Heart left ventricle (tissue), 16 donors: ENCODE measurements around the gene MSL1. TPM values are rescaled to one million over a fixed set of nuclear protein-coding genes. Genes with fewer than 3 reads are reported as not detected.

ENCODE experiments used
- ATAC-seq, 4 donors: fragments of 200-7000 bp; cut with Tn5 transposase; one replicate each; pipeline ENCODE4 v1.9.1; 2020 to 2022; ENCODE audit warnings: moderate library complexity in 4 of 4, mild to moderate bottlenecking in 3 of 4, moderate number of reproducible peaks in 1 of 4
- DNase-seq, 5 donors: peaks; one replicate each; pipeline ENCODE4 v3.0.0-alpha.2; 2020
- H3K27ac ChIP-seq, 12 donors: fragments of 200-600 bp; sonication (generic) in 4 of 12; one replicate each; pipeline versions ENCODE4 v1.5.0 to v1.8.0; 2016 to 2022; ENCODE audit warnings: mild to moderate bottlenecking in 2 of 12
- H3K27me3 ChIP-seq, 9 donors: fragments of 200-600 bp; sonication (generic) in 2 of 9; one replicate each; pipeline versions ENCODE4 v1.5.1 to v1.8.0; 2016 to 2022; ENCODE audit warnings: mild to moderate bottlenecking in 3 of 9
- H3K36me3 ChIP-seq, 9 donors: fragments of 200-600 bp; sonication (generic) in 2 of 9; one replicate each; pipeline versions ENCODE4 v1.5.0 to v1.8.0; 2018 to 2022; ENCODE audit warnings: mild to moderate bottlenecking in 2 of 9
- H3K4me1 ChIP-seq, 12 donors: fragments of 200-600 bp; sonication (generic) in 4 of 12; one replicate each; pipeline versions ENCODE4 v1.5.0 to v1.8.0; 2016 to 2022; ENCODE audit warnings: mild to moderate bottlenecking in 3 of 12
- H3K4me3 ChIP-seq, 12 donors: fragments of 200-600 bp; sonication (generic) in 4 of 12; one replicate each; pipeline versions ENCODE4 v1.5.0 to v1.8.0; 2017 to 2022; ENCODE audit warnings: mild to moderate bottlenecking in 9 of 12, moderate library complexity in 4 of 12
- H3K9me3 ChIP-seq, 12 donors: fragments of 200-600 bp; sonication (generic) in 4 of 12; one replicate each; pipeline versions ENCODE4 v1.5.0 to v1.8.0; 2016 to 2022; ENCODE audit warnings: mild to moderate bottlenecking in 1 of 12
- CTCF ChIP-seq, 12 donors: fragments of 200-600 bp; sonication (generic) in 4 of 12; IDR thresholded peaks; one replicate each; pipeline versions ENCODE4 v1.5.0 to v1.8.0; 2018 to 2022; ENCODE audit warnings: antibody characterized with exemption in 12 of 12, mild to moderate bottlenecking in 5 of 12
- POLR2A ChIP-seq, 2 donors: fragments of 450-650 bp; IDR thresholded peaks; one replicate each; pipeline ENCODE4 v1.6.1; 2017; ENCODE audit warnings: antibody characterized with exemption in 2 of 2, mild to moderate bottlenecking in 2 of 2, moderate library complexity in 2 of 2
- WGBS, 4 donors: extraction: QIAGEN DNeasy Blood & Tissue Kit in 2 of 4; methylation state at CpG; one replicate each; pipeline versions ENCODE4 v1.1.5 to v1.1.7; 2013 to 2018; 5-methylcytosine and 5-hydroxymethylcytosine counted together
- intact Hi-C, 10 donors: fragments of 100-400 bp; cut with DNase I; formaldehyde crosslinking; loops; one replicate each; pipeline versions ENCODE4 v1.11.1 to v1.14.2; 2022
- polyA plus RNA-seq, 2 donors: library from polyadenylated mRNA; stranded (reverse); fragments of 200-250 nt; gene quantifications; one replicate each; pipeline ENCODE4 v1.2.3, GENCODE V29; 2013
- total RNA-seq, 9 donors: library from RNA; depleted of rRNA in 2 of 9; stranded (reverse); fragments of >200 nt in 2 of 9; fragmentation: NEBNext Ultra II Directional in 3 of 9; extraction: Animal tissue kit (Norgen Biotek cat#: 25700) in 3 of 9; gene quantifications; one replicate each; pipeline versions ENCODE4 v1.1.0 to v1.2.4, GENCODE V29; 2016 to 2023
- donor health status: ischemic (EF 13 %, LVEDD 7.1; RV severe dilation, severe dysfunction).
- donor health status: healthy with polysubstance abuse.
- donor health status: DM: no; HTN: yes; CAD: no.
- donor health status: DM: no; HTN: no; CAD: no.
- donor health status: ischemic (EF 25% LVEDD 6.9; RV normal size, moderate dysfunction).
- donor health status: ischemic (EF 25% LVEDD 5.7; RV mildly dilated, moderate dysfunction).
- donor health status: healthy.
- donor health status: DM: yes; HTN: yes; CAD: no.
- donor health status: ischemic (EF 35%, LVEDD 5.7; RV mildly dilated, moderate dysfunction).
- donor health status: nonischemic (EF 11% LVEDD 7.7; RV severe dilation, severe dysfunction).
- donor health status: DM: yes; HTN: yes; CAD: no.
- donor health status: PGD.
- donor health status: ischemic (EF 29% LVEDD 5.4; RV normal size, mild dysfunction).
- donor health status: nonischemic (EF 23%, LVEDD 6.1; RV moderate dilation, normal function).

MSL1 gene
- total and polyA plus RNA-seq, 11 donors: 32.0 to 54.7 (median 45.1) TPM

- Histone ChIP-seq H3K4me3 (no peak overlapping the region), H3K4me1 (peaks cover 0 to 19% (median 11%) of the 10 kb centered on the region in 12 donors), H3K27ac (no peak overlapping the region), H3K36me3 (peaks cover 0 to 84% (median 63%) of the 10 kb centered on the region in 9 donors), H3K9me3 (no peaks in the 10 kb centered on the region), H3K27me3 (no peaks in the 10 kb centered on the region)
- 85 to 92% (median 86%) methylated on average over 4 of the region's 4 CpGs for WGBS, 4 donors
- DNase-seq (no peak), ATAC-seq (no peak)
- intact Hi-C loops: loop anchor here in 1 of 10 donors (10.0 kb wide), 1 partner anchor 148 kb away; no protein-coding TSS in a partner anchor
- TF ChIP-seq POLR2A (IDR thresholded peaks at IDR 0.05) (no peak), CTCF (IDR thresholded peaks at IDR 0.05) (no peak)
Observed at GRCh38 chr17:40173091-40173777, 51.5 kb downstream of the MSL1 start.

- Histone ChIP-seq H3K27me3 (no peaks in the 10 kb centered on the region), H3K27ac (no peak overlapping the region), H3K9me3 (no peaks in the 10 kb centered on the region), H3K36me3 (peaks cover 0 to 79% (median 59%) of the 10 kb centered on the region in 9 donors), H3K4me1 (peaks cover 0 to 15% (median 10%) of the 10 kb centered on the region in 12 donors), H3K4me3 (no peak overlapping the region)
- TF ChIP-seq CTCF (IDR thresholded peaks at IDR 0.05): no peak
- 61 to 78% (median 76%) methylated on average over 2 to 3 of the region's 3 CpGs for WGBS, 4 donors
- DNase-seq (no peak), ATAC-seq (no peak)
- intact Hi-C loops: loop anchor here in 1 of 10 donors (10.0 kb wide), 1 partner anchor 149 kb away; no protein-coding TSS in a partner anchor
Observed at GRCh38 chr17:40173778-40174135, 52.0 kb downstream of the MSL1 start.

GRCh38 chr17:40174514-40174913 lies 52.7 kb downstream of the MSL1 start:
- Histone ChIP-seq H3K9me3 (no peaks in the 10 kb centered on the region), H3K4me1 (peaks cover 0 to 15% (median 10%) of the 10 kb centered on the region in 12 donors), H3K27ac (no peak overlapping the region), H3K4me3 (no peak overlapping the region), H3K27me3 (no peaks in the 10 kb centered on the region), H3K36me3 (peaks cover 0 to 71% (median 51%) of the 10 kb centered on the region in 9 donors)
- no peak for DNase-seq
- intact Hi-C loops: loop anchor here in 1 of 10 donors (10.0 kb wide), 1 partner anchor 150 kb away; no protein-coding TSS in a partner anchor
- 94 to 100% (median 96%) methylated on average over 1 of the region's 1 CpG for WGBS, 4 donors
- TF ChIP-seq POLR2A (IDR thresholded peaks at IDR 0.05) (no peak), CTCF (IDR thresholded peaks at IDR 0.05) (no peak)
- no peak for ATAC-seq

- no peak for DNase-seq
- 94 to 95% (median 95%) methylated on average over 7 of the region's 7 CpGs for WGBS, 4 donors
- no peak overlapping the region for H3K27ac ChIP-seq
- H3K36me3 ChIP-seq: peaks cover 0 to 55% (median 35%) of the 10 kb centered on the region in 9 donors
- H3K4me1 ChIP-seq: peaks cover 0 to 16% (median 10%) of the 10 kb centered on the region in 12 donors
- no peak for TF ChIP-seq CTCF (IDR thresholded peaks at IDR 0.05)
- TF ChIP-seq POLR2A (IDR thresholded peaks at IDR 0.05): no peak
- H3K9me3 ChIP-seq: no peaks in the 10 kb centered on the region
- no peaks in the 10 kb centered on the region for H3K27me3 ChIP-seq
- no peak for ATAC-seq
- no peak overlapping the region for H3K4me3 ChIP-seq
- intact Hi-C loops: loop anchor here in 1 of 10 donors (10.0 kb wide), 1 partner anchor 151 kb away; no protein-coding TSS in a partner anchor
Observed at GRCh38 chr17:40175928-40176753, 54.4 kb downstream of the MSL1 start.
